C1 segment of cervical spinal cord (tissue), 14 donors: Measurements from ENCODE around the gene MGAT5.

Source experiments
- DNase-seq, 14 donors: peaks; one replicate each; lab custom pipeline; 2025; lab: John Stamatoyannopoulos, UW

Gene MGAT5

GRCh38 chr2:134446383-134447017 lies 192.6 kb downstream of the MGAT5 start:
- peak in 1 of 14 donors; percentile 10 for DNase-seq

- no peak for DNase-seq
Observed at GRCh38 chr2:134447669-134448068, 193.8 kb downstream of the MGAT5 start.

GRCh38 chr2:134448650-134449049 lies 194.8 kb downstream of the MGAT5 start:
- DNase-seq, result no peak

- no peak for DNase-seq
Observed at GRCh38 chr2:134449157-134449556, 195.3 kb downstream of the MGAT5 start.

- DNase-seq, result no peak
Observed at GRCh38 chr2:134449751-134450513, 196.1 kb downstream of the MGAT5 start.

- DNase-seq, result no peak
Observed at GRCh38 chr2:134451347-134451630, 197.4 kb downstream of the MGAT5 start.

- DNase-seq, result no peak
Observed at GRCh38 chr2:134452042-134452733, 198.3 kb downstream of the MGAT5 start.

GRCh38 chr2:134453476-134453875 lies 199.6 kb downstream of the MGAT5 start:
- no peak for DNase-seq

GRCh38 chr2:134453973-134454372 lies 200.1 kb downstream of the MGAT5 start:
- no peak for DNase-seq

- no peak for DNase-seq
Observed at GRCh38 chr2:134454426-134454825, 200.6 kb downstream of the MGAT5 start.

GRCh38 chr2:134454931-134455330 lies 201.1 kb downstream of the MGAT5 start:
- DNase-seq, result no peak

- DNase-seq, result no peak
Observed at GRCh38 chr2:134455426-134455825, 201.6 kb downstream of the MGAT5 start.

- DNase-seq, result no peak
Observed at GRCh38 chr2:134457353-134457752, 203.5 kb downstream of the MGAT5 start.

GRCh38 chr2:134457765-134458472 lies 204.0 kb downstream of the MGAT5 start:
- no peak for DNase-seq

GRCh38 chr2:134458473-134458853 lies 204.6 kb downstream of the MGAT5 start:
- DNase-seq, result no peak

- DNase-seq, result no peak
Observed at GRCh38 chr2:134458950-134459349, 205.1 kb downstream of the MGAT5 start.

- no peak for DNase-seq
Observed at GRCh38 chr2:134459706-134460406, 206.0 kb downstream of the MGAT5 start.

- peak in 10 of 14 donors; percentile 18 to 96 (median 40) for DNase-seq
Observed at GRCh38 chr2:134460583-134460998, 206.7 kb downstream of the MGAT5 start.

- DNase-seq, result no peak
Observed at GRCh38 chr2:134461511-134461910, 207.6 kb downstream of the MGAT5 start.

GRCh38 chr2:134462275-134462674 lies 208.4 kb downstream of the MGAT5 start:
- DNase-seq, result no peak
